HEK293T (cell line): ENCODE results near the gene SCN3B.

ENCODE experiments used
- CTCF ChIA-PET: fragments of 350-600 bp; formaldehyde crosslinking; extraction: SDS; loops from one replicate; lab custom pipeline; 2021; ENCODE audit warnings: antibody characterized with exemption, inconsistent platforms; lab: Yijun Ruan, JAX
- POLR2A ChIA-PET: fragments of 350-600 bp; formaldehyde crosslinking; extraction: SDS; loops from one replicate; lab custom pipeline; 2020; ENCODE audit warnings: antibody characterized with exemption, inconsistent platforms; lab: Yijun Ruan, JAX
- DNase-seq: peaks from one replicate; pipeline ENCODE4 v3.0.0; 2012; ENCODE audit warnings: mixed read lengths; ENCODE audit errors: extremely low spot score
- ARNT ChIP-seq: fragments of 450-650 bp; IDR thresholded peaks from 2 replicates; pipeline ENCODE4 v1.6.1; 2017; ENCODE audit warnings: mild to moderate bottlenecking
- BHLHE40 ChIP-seq: fragments of 450-650 bp; IDR thresholded peaks from 2 replicates; pipeline ENCODE4 v1.6.1; 2016; ENCODE audit warnings: mild to moderate bottlenecking, moderate library complexity, borderline replicate concordance
- CTBP1 ChIP-seq: fragments of 450-650 bp; IDR thresholded peaks from 2 replicates; pipeline ENCODE4 v1.6.1; 2016; ENCODE audit warnings: borderline replicate concordance
- ELF4 ChIP-seq: fragments of 450-650 bp; IDR thresholded peaks from 2 replicates; pipeline ENCODE4 v1.6.1; 2017; ENCODE audit warnings: antibody characterized with exemption
- FOXA1 ChIP-seq: fragments of 450-650 bp; IDR thresholded peaks from 2 replicates; pipeline ENCODE4 v1.6.1; 2016; ENCODE audit warnings: mild to moderate bottlenecking
- FOXK2 ChIP-seq: fragments of 450-650 bp; IDR thresholded peaks from 2 replicates; pipeline ENCODE4 v1.6.1; 2016; ENCODE audit warnings: mild to moderate bottlenecking
- FOXM1 ChIP-seq: fragments of 450-650 bp; IDR thresholded peaks from 2 replicates; pipeline ENCODE4 v1.6.1; 2017; ENCODE audit warnings: mild to moderate bottlenecking, borderline replicate concordance
- HDGF ChIP-seq: fragments of 450-650 bp; IDR thresholded peaks from 2 replicates; pipeline ENCODE4 v1.6.1; 2017; ENCODE audit warnings: antibody characterized with exemption, borderline replicate concordance
- L3MBTL2 ChIP-seq: fragments of 450-650 bp; conservative IDR thresholded peaks from 2 replicates; pipeline ENCODE4 v1.6.1; 2016; ENCODE audit warnings: mild to moderate bottlenecking
- LEF1 ChIP-seq: fragments of 450-650 bp; IDR thresholded peaks from 2 replicates; pipeline ENCODE4 v1.6.1; 2017; ENCODE audit warnings: mild to moderate bottlenecking, borderline replicate concordance
- NFRKB ChIP-seq: fragments of 450-650 bp; IDR thresholded peaks from 2 replicates; pipeline ENCODE4 v1.6.1; 2016; ENCODE audit warnings: mild to moderate bottlenecking, moderate library complexity
- PKNOX1 ChIP-seq: fragments of 450-650 bp; IDR thresholded peaks from 2 replicates; pipeline ENCODE4 v1.6.1; 2016
- SP1 ChIP-seq: fragments of 450-650 bp; IDR thresholded peaks from 2 replicates; pipeline ENCODE4 v1.6.1; 2017
- SUZ12 ChIP-seq: fragments of 450-650 bp; IDR thresholded peaks from 2 replicates; pipeline ENCODE4 v1.6.1; 2016; ENCODE audit warnings: mild to moderate bottlenecking
- TARDBP ChIP-seq: fragments of 450-650 bp; IDR thresholded peaks from 2 replicates; pipeline ENCODE4 v1.6.1; 2016
- ZNF384 ChIP-seq: fragments of 450-650 bp; IDR thresholded peaks from 2 replicates; pipeline ENCODE4 v1.6.1; 2016

The SCN3B gene

GRCh38 chr11:123682696-123683410, 28.4 kb upstream of the SCN3B start:
- ChIA-PET CTCF (no interaction called here), POLR2A (no interaction called here)
- no peak for DNase-seq
- no peak for TF ChIP-seq CTBP1
- no peak for TF ChIP-seq SUZ12
- no peak for TF ChIP-seq PKNOX1
- no peak for TF ChIP-seq SP1
- TF ChIP-seq L3MBTL2: no peak
- no peak for TF ChIP-seq FOXK2
- no peak for TF ChIP-seq HDGF
- no peak for TF ChIP-seq TARDBP
- no peak for TF ChIP-seq LEF1
- no peak for TF ChIP-seq NFRKB

- no peak for TF ChIP-seq FOXM1
- no peak for TF ChIP-seq BHLHE40
- TF ChIP-seq PKNOX1: no peak
- TF ChIP-seq NFRKB: no peak
- no peak for TF ChIP-seq CTBP1
- TF ChIP-seq FOXK2: no peak
- TF ChIP-seq TARDBP: no peak
- TF ChIP-seq LEF1: no peak
- CTCF ChIA-PET: no interaction called here
- no peak for DNase-seq
Measured at GRCh38 chr11:123681030-123681429, 26.6 kb upstream of the SCN3B start.

GRCh38 chr11:123678246-123678645, 23.8 kb upstream of the SCN3B start:
- no peak for DNase-seq
- CTCF ChIA-PET: no interaction called here
- TF ChIP-seq CTBP1: no peak
- TF ChIP-seq LEF1: no peak
- no peak for TF ChIP-seq PKNOX1
- TF ChIP-seq FOXM1: no peak
- no peak for TF ChIP-seq L3MBTL2
- no peak for TF ChIP-seq ZNF384
- POLR2A ChIA-PET: no interaction called here

More at GRCh38 chr11:123681030-123681429, 26.6 kb upstream of the SCN3B start:
- POLR2A ChIA-PET: no interaction called here

- CTCF ChIA-PET: interaction anchor here (0.6 kb wide), 1 partner anchor 33 kb away, joined by 3 read pairs; no protein-coding TSS in a partner anchor
- POLR2A ChIA-PET: no interaction called here
- TF ChIP-seq ARNT (no peak), FOXA1 (no peak), FOXM1 (no peak), FOXK2 (no peak), ZNF384 (no peak), L3MBTL2 (no peak), SUZ12 (no peak), SP1 (no peak), LEF1 (no peak), TARDBP (no peak), NFRKB (no peak), BHLHE40 (no peak), ELF4 (no peak), PKNOX1 (no peak), HDGF (no peak), CTBP1 (no peak)
- no peak for DNase-seq
Measured at GRCh38 chr11:123677510-123677909, 23.1 kb upstream of the SCN3B start.

GRCh38 chr11:123674297-123674696, 19.9 kb upstream of the SCN3B start:
- no peak for TF ChIP-seq SP1
- TF ChIP-seq FOXM1: no peak
- TF ChIP-seq SUZ12: no peak
- TF ChIP-seq FOXA1: no peak
- TF ChIP-seq FOXK2: no peak
- CTCF ChIA-PET: no interaction called here
- POLR2A ChIA-PET: no interaction called here
- no peak for DNase-seq

- TF ChIP-seq L3MBTL2 (no peak), FOXM1 (no peak), HDGF (no peak), PKNOX1 (no peak), FOXA1 (no peak), SP1 (no peak), ARNT (no peak), CTBP1 (no peak)
- no peak for DNase-seq
- ChIA-PET POLR2A (interaction anchor here (1.8 kb wide), 1 partner anchor 18 kb away, joined by 5 read pairs; the partner anchor contains the start of gene SCN3B), CTCF (interaction anchor here (0.9 kb wide), 1 partner anchor 20 kb away, joined by 4 read pairs; no protein-coding TSS in a partner anchor)
Measured at GRCh38 chr11:123672568-123672967, 18.1 kb upstream of the SCN3B start.
